HepG2 (cell line): ENCODE results near the gene ARHGAP21. TPM values are rescaled to one million over a fixed set of nuclear protein-coding genes. Genes with fewer than 3 reads are reported as not detected.

Experiments
- CENPX ChIP-seq: sonication (generic); formaldehyde crosslinking; IDR thresholded peaks from 2 replicates; pipeline ENCODE4 v1.9.0; 2021; ENCODE audit warnings: mild to moderate bottlenecking, missing genetic modification reagents, moderate library complexity
- HDAC6 ChIP-seq: fragments of 200-600 bp; sonication (generic); IDR thresholded peaks from 2 replicates; pipeline ENCODE4 v1.7.0; 2017; ENCODE audit warnings: mild to moderate bottlenecking, antibody characterized with exemption, low read length, low read depth
- HOXA3 ChIP-seq: sonication (generic); formaldehyde crosslinking; IDR thresholded peaks from 2 replicates; pipeline ENCODE4 v1.5.0; 2020; ENCODE audit warnings: missing genetic modification reagents
- HOXA7 ChIP-seq: sonication (generic); formaldehyde crosslinking; IDR thresholded peaks from 2 replicates; pipeline ENCODE4 v1.8.1; 2022; ENCODE audit warnings: mild to moderate bottlenecking, missing genetic modification reagents, moderate library complexity
- PRDM15 ChIP-seq: sonication (generic); formaldehyde crosslinking; IDR thresholded peaks from 2 replicates; pipeline ENCODE4 v1.4.0; 2020; ENCODE audit warnings: missing genetic modification reagents
- SALL2 ChIP-seq: sonication (generic); formaldehyde crosslinking; IDR thresholded peaks from 2 replicates; pipeline ENCODE4 v1.8.1; 2023; ENCODE audit warnings: mild to moderate bottlenecking, missing genetic modification reagents, inconsistent platforms
- SETDB1 ChIP-seq: sonication (generic); formaldehyde crosslinking; IDR thresholded peaks from 2 replicates; pipeline ENCODE4 v1.5.1; 2020; ENCODE audit warnings: missing genetic modification reagents, mild to moderate bottlenecking, borderline replicate concordance
- TFDP1 ChIP-seq: IDR thresholded peaks from 2 replicates; pipeline ENCODE4 v1.6.1; 2016; ENCODE audit warnings: missing compliant biosample characterization, missing genetic modification reagents, borderline replicate concordance
- ZNF225 ChIP-seq: sonication (generic); formaldehyde crosslinking; IDR thresholded peaks from 2 replicates; pipeline ENCODE4 v1.4.0; 2020; ENCODE audit warnings: mild to moderate bottlenecking, missing genetic modification reagents
- ZNF740 ChIP-seq: sonication (generic); formaldehyde crosslinking; IDR thresholded peaks from 2 replicates; pipeline ENCODE4 v1.4.0; 2020; ENCODE audit warnings: missing genetic modification reagents
- ZSCAN22 ChIP-seq: sonication (generic); formaldehyde crosslinking; IDR thresholded peaks from 2 replicates; pipeline ENCODE4 v1.4.0; 2020; ENCODE audit warnings: mild to moderate bottlenecking, missing genetic modification reagents
- polyA plus RNA-seq, 8 experiments: library from polyadenylated mRNA; depleted of rRNA in 3 of 8; stranded (reverse) in 7 of 8; unstranded in 1 of 8; fragments of >200 nt; fragmentation: Illumina TruSeq in 4 of 8; extraction: Trizol in 4 of 8; gene quantifications; 2 replicates each; pipeline versions ENCODE4 v1.2.1 to v1.2.3, GENCODE V29; 2011 to 2016; ENCODE audit warnings: low read depth in 4 of 8, missing spikeins in 1 of 8, mixed read lengths in 1 of 8; ENCODE audit not compliant: insufficient read depth in 1 of 8
- total RNA-seq, 5 experiments: library from RNA; depleted of rRNA; stranded (reverse); fragments of >200 nt; fragmentation: Illumina TruSeq; extraction: Trizol; gene quantifications; 2 replicates each; pipeline ENCODE4 v1.2.3, GENCODE V29; 2016; ENCODE audit warnings: low read depth in 1 of 5
- TF ChIP-seq, protein P1 (sequence below), 2 experiments: IDR thresholded peaks; 2 replicates each; pipeline ENCODE4 v1.6.1; 2011 to 2012; ENCODE audit warnings: low read length in 2 of 2, borderline replicate concordance in 1 of 2, low read depth in 1 of 2, mild to moderate bottlenecking in 1 of 2, moderate library complexity in 1 of 2
- TF ChIP-seq, protein P2 (sequence below): sonication (generic); formaldehyde crosslinking; conservative IDR thresholded peaks from 2 replicates; pipeline ENCODE4 v1.8.1; 2023; ENCODE audit warnings: missing genetic modification reagents
- TF ChIP-seq, protein P3 (sequence below): IDR thresholded peaks from 2 replicates; pipeline ENCODE4 v1.6.1; 2016

The ARHGAP21 gene
- total and polyA plus RNA-seq, 2 of the 13 experiments (the other 11 are each of a cell fraction or from before 2014, with no cell fraction given) = 23.9 to 26.6 TPM

DNA sequence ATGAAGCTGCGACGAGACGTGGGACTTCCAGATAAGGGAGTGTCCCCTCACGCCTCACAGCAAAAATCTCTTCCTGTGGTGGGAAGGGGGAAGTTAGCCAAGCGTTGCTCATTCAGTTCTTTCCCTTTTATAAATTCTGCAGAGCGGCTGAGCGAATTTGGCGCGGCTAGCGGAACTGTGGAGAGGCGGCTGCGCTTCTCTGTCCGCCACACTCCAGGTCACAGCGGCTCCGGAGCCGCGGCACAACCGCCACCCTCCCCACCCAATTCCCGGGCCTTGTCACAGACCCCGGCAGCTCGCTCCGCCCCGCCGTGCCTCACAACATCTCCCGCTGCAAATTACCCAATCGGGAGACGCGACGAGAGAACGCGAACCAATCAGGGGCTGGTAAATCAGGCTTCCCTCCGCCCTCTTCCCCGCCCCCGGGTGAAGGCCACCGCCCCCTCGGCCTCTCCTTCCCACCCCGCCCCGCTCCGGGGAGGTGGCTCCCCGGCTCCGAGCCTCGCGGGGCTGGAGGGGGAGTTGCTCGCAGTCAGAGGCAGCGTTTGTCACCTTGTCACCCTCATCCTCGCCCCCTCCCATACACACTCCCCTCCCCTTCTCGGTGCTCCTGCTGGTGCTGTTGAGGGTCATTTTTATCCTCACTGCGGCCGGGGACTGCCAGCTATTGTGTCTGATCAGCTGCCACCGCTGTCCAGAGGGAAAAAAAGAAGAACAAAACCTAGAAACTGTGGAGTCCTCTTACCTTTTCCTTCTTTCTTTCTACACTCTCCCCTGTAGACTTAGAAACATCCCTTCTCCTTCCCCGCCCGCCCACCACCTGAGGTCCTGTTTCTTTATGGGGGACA, 918 bp upstream of the ARHGAP21 start (continued):
- TF ChIP-seq ZNF225 = no peak
- peak; percentile 56; the same call in 1 of the 2 replicates for TF ChIP-seq HOXA3 (CRISPR knock-in tag)
- peak; percentile 84 for TF ChIP-seq PRDM15 (CRISPR knock-in tag)
- TF ChIP-seq CENPX (CRISPR knock-in tag) = no peak
- peak; percentile 58; the same call in 1 of the 2 replicates for TF ChIP-seq TFDP1 (CRISPR knock-in tag)
- TF ChIP-seq, protein P1, sequence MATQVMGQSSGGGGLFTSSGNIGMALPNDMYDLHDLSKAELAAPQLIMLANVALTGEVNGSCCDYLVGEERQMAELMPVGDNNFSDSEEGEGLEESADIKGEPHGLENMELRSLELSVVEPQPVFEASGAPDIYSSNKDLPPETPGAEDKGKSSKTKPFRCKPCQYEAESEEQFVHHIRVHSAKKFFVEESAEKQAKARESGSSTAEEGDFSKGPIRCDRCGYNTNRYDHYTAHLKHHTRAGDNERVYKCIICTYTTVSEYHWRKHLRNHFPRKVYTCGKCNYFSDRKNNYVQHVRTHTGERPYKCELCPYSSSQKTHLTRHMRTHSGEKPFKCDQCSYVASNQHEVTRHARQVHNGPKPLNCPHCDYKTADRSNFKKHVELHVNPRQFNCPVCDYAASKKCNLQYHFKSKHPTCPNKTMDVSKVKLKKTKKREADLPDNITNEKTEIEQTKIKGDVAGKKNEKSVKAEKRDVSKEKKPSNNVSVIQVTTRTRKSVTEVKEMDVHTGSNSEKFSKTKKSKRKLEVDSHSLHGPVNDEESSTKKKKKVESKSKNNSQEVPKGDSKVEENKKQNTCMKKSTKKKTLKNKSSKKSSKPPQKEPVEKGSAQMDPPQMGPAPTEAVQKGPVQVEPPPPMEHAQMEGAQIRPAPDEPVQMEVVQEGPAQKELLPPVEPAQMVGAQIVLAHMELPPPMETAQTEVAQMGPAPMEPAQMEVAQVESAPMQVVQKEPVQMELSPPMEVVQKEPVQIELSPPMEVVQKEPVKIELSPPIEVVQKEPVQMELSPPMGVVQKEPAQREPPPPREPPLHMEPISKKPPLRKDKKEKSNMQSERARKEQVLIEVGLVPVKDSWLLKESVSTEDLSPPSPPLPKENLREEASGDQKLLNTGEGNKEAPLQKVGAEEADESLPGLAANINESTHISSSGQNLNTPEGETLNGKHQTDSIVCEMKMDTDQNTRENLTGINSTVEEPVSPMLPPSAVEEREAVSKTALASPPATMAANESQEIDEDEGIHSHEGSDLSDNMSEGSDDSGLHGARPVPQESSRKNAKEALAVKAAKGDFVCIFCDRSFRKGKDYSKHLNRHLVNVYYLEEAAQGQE (IDR thresholded peaks at IDR 0.05; ENCODE audit: borderline replicate concordance in 1 of 2, low read depth in 1 of 2, low read length in 2 of 2) = peak in 1 of 2 experiments; percentile 28; a peak in 1 of 4 replicates
- TF ChIP-seq, protein P2, sequence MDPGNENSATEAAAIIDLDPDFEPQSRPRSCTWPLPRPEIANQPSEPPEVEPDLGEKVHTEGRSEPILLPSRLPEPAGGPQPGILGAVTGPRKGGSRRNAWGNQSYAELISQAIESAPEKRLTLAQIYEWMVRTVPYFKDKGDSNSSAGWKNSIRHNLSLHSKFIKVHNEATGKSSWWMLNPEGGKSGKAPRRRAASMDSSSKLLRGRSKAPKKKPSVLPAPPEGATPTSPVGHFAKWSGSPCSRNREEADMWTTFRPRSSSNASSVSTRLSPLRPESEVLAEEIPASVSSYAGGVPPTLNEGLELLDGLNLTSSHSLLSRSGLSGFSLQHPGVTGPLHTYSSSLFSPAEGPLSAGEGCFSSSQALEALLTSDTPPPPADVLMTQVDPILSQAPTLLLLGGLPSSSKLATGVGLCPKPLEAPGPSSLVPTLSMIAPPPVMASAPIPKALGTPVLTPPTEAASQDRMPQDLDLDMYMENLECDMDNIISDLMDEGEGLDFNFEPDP (CRISPR knock-in tag) = no peak
- TF ChIP-seq ZNF740 = no peak
- TF ChIP-seq, protein P3, sequence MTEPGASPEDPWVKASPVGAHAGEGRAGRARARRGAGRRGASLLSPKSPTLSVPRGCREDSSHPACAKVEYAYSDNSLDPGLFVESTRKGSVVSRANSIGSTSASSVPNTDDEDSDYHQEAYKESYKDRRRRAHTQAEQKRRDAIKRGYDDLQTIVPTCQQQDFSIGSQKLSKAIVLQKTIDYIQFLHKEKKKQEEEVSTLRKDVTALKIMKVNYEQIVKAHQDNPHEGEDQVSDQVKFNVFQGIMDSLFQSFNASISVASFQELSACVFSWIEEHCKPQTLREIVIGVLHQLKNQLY (CRISPR knock-in tag) = no peak
- no peak; the same call in 1 of the 2 replicates for TF ChIP-seq SALL2 (CRISPR knock-in tag)
- no peak for TF ChIP-seq HOXA7 (CRISPR knock-in tag)
- TF ChIP-seq ZSCAN22 = no peak
- TF ChIP-seq SETDB1 (CRISPR knock-in tag) = no peak
- TF ChIP-seq HDAC6 = no peak
